Posterior vena cava (tissue), 2 donors: Measurements from ENCODE around the gene SPCS3. TPM values are rescaled to one million over a fixed set of nuclear protein-coding genes. Genes with fewer than 3 reads are reported as not detected.
"Not testable (repeated sequence)": the region's sequence is repeated elsewhere in the genome, so short reads cannot be mapped to it uniquely, and the experiment has no call there.

ENCODE experiments used
- DNase-seq: peaks from one replicate; pipeline ENCODE4 v3.0.0-alpha.2; 2020; ENCODE audit warnings: low spot score
- intact Hi-C, 2 donors: fragments of 100-400 bp; cut with DNase I; formaldehyde crosslinking; loops; one replicate each; pipeline versions ENCODE4 v1.14.1 to v1.14.2; 2022 to 2023
- total RNA-seq, 2 donors: library from RNA; stranded (reverse); fragmentation: NEBNext Ultra II Directional; extraction: Animal tissue kit (Norgen Biotek cat#: 25700); gene quantifications; one replicate each; pipeline ENCODE4 v1.2.1, GENCODE V29; 2021
- donor health status: DM: yes; HTN: yes; CAD: no.
- donor health status: DM: yes; HTN: yes; CAD: no.

SPCS3 gene
- total RNA-seq, 2 donors from 2014 or later: 127 to 184 TPM

- no peak for DNase-seq
- intact Hi-C loops: loop anchor here in 1 of 2 donors (2.0 kb wide), 1 partner anchor 17 kb away; no protein-coding TSS in a partner anchor
Measured at GRCh38 chr4:176300036-176300435, 19.7 kb upstream of the SPCS3 start.

- no peak for DNase-seq
- intact Hi-C loops: loop anchor here in 1 of 2 donors (2.0 kb wide), 1 partner anchor 18 kb away; no protein-coding TSS in a partner anchor
Measured at GRCh38 chr4:176300565-176300964, 19.2 kb upstream of the SPCS3 start.

- intact Hi-C loops: no loop called here
- DNase-seq: no peak
Measured at GRCh38 chr4:176302283-176303275, 17.2 kb upstream of the SPCS3 start.

- DNase-seq: no peak
- intact Hi-C loops: no loop called here
Measured at GRCh38 chr4:176303938-176304337, 15.8 kb upstream of the SPCS3 start.

GRCh38 chr4:176306837-176307665, 12.7 kb upstream of the SPCS3 start:
- intact Hi-C loops: no loop called here

GRCh38 chr4:176307666-176307930, 12.2 kb upstream of the SPCS3 start:
- intact Hi-C loops: no loop called here
- DNase-seq: no peak

More at GRCh38 chr4:176306837-176307665, 12.7 kb upstream of the SPCS3 start:
- no peak for DNase-seq

GRCh38 chr4:176308441-176308840, 11.3 kb upstream of the SPCS3 start:
- no peak for DNase-seq
- intact Hi-C loops: no loop called here

- intact Hi-C loops: no loop called here
- DNase-seq: no peak
Measured at GRCh38 chr4:176309046-176309445, 10.7 kb upstream of the SPCS3 start.

- intact Hi-C loops: no loop called here
Measured at GRCh38 chr4:176309772-176310171, 10.0 kb upstream of the SPCS3 start.

GRCh38 chr4:176313596-176314336, 6.0 kb upstream of the SPCS3 start:
- intact Hi-C loops: no loop called here
- no peak for DNase-seq

More at GRCh38 chr4:176309772-176310171, 10.0 kb upstream of the SPCS3 start:
- no peak for DNase-seq

GRCh38 chr4:176319151-176319703, 539 bp upstream of the SPCS3 start:
- intact Hi-C loops: no loop called here
- DNase-seq: no peak

GRCh38 chr4:176320340-176320975, 692 bp downstream of the SPCS3 start:
- intact Hi-C loops: no loop called here

GRCh38 chr4:176320976-176321361, 1.2 kb downstream of the SPCS3 start:
- no peak for DNase-seq
- intact Hi-C loops: no loop called here

More at GRCh38 chr4:176320340-176320975, 692 bp downstream of the SPCS3 start:
- peak; percentile 98 for DNase-seq

- intact Hi-C loops: no loop called here
- no peak for DNase-seq
Measured at GRCh38 chr4:176321589-176321988, 1.8 kb downstream of the SPCS3 start.

- no peak for DNase-seq
Measured at GRCh38 chr4:176323511-176324160, 3.9 kb downstream of the SPCS3 start.

GRCh38 chr4:176324876-176325275, 5.1 kb downstream of the SPCS3 start:
- DNase-seq, intact Hi-C loops: not testable (repeated sequence)

More at GRCh38 chr4:176323511-176324160, 3.9 kb downstream of the SPCS3 start:
- intact Hi-C loops: no loop called here

- intact Hi-C loops: loop anchor here (10.0 kb wide), 1 partner anchor 298 kb away; no protein-coding TSS in a partner anchor
- DNase-seq: no peak
Measured at GRCh38 chr4:176333076-176333475, 13.3 kb downstream of the SPCS3 start.

- intact Hi-C loops: loop anchor here (10.0 kb wide), 1 partner anchor 299 kb away; no protein-coding TSS in a partner anchor
- DNase-seq: no peak
Measured at GRCh38 chr4:176334066-176334465, 14.3 kb downstream of the SPCS3 start.
